CD14-positive monocyte (primary cell): Measurements from ENCODE around the gene MORN1. TPM values are rescaled to one million over a fixed set of nuclear protein-coding genes. Genes with fewer than 3 reads are reported as not detected.

Experiments
- DNase-seq, 3 donors: peaks; one replicate each; pipeline ENCODE4 v3.0.0-alpha.2; 2011 to 2022
- H2AFZ ChIP-seq: 2 replicates; pipeline ENCODE4 v1.6.0; 2012; ENCODE audit warnings: mild to moderate bottlenecking, low read depth, low read length, inconsistent platforms; ENCODE audit not compliant: insufficient read depth, poor library complexity, severe bottlenecking
- H3K27ac ChIP-seq, 2 donors: 1 replicate in 1 of 2; 2 replicates in 1 of 2; pipeline ENCODE4 v1.5.1; 2012 to 2013; ENCODE audit warnings: low read length in 2 of 2, control low read depth in 1 of 2, inconsistent platforms in 1 of 2, low read depth in 1 of 2, mild to moderate bottlenecking in 1 of 2
- H3K27me3 ChIP-seq, 2 donors: one replicate each; pipeline versions ENCODE4 v1.6.0 to v1.6.1; 2011 to 2013; ENCODE audit warnings: low read length in 2 of 2; ENCODE audit not compliant: control insufficient read depth in 2 of 2, insufficient read depth in 2 of 2
- H3K36me3 ChIP-seq, 2 donors: replicated peaks in 1 of 2; 1 replicate in 1 of 2; 2 replicates in 1 of 2; pipeline versions ENCODE4 v1.5.1 to v1.6.1; 2012 to 2013; ENCODE audit warnings: low read length in 2 of 2, control low read depth in 1 of 2, inconsistent platforms in 1 of 2, mild to moderate bottlenecking in 1 of 2; ENCODE audit not compliant: insufficient read depth in 2 of 2, control insufficient read depth in 1 of 2
- H3K4me1 ChIP-seq, 2 donors: 1 replicate in 1 of 2; 2 replicates in 1 of 2; pipeline versions ENCODE4 v1.5.1 to v1.6.1; 2012 to 2013; ENCODE audit warnings: low read length in 2 of 2, control low read depth in 1 of 2, inconsistent platforms in 1 of 2, mild to moderate bottlenecking in 1 of 2, moderate library complexity in 1 of 2; ENCODE audit not compliant: insufficient read depth in 2 of 2, control insufficient read depth in 1 of 2
- H3K4me2 ChIP-seq: replicated peaks from 2 replicates; pipeline ENCODE3; 2012; ENCODE audit warnings: low read length, moderate library complexity, mild to moderate bottlenecking; ENCODE audit not compliant: poor library complexity, severe bottlenecking; ENCODE audit errors: extremely low read depth
- H3K4me3 ChIP-seq, 3 experiments: fragments of 200-600 bp in 1 of 3; sonication (generic) in 1 of 3; replicated peaks in 1 of 3; 1 replicate in 2 of 3; 2 replicates in 1 of 3; pipeline ENCODE4 v1.5.1; 2011 to 2013; ENCODE audit warnings: low read length in 3 of 3, mild to moderate bottlenecking in 3 of 3, control low read depth in 2 of 3, low read depth in 2 of 3, inconsistent platforms in 1 of 3, moderate library complexity in 1 of 3
- H3K79me2 ChIP-seq: 2 replicates; pipeline ENCODE4 v1.6.0; 2012; ENCODE audit warnings: mild to moderate bottlenecking, control low read depth, inconsistent platforms, low read length, moderate library complexity; ENCODE audit not compliant: insufficient read depth
- H3K9ac ChIP-seq: 2 replicates; pipeline ENCODE4 v1.6.0; 2017; ENCODE audit warnings: low read length, mild to moderate bottlenecking; ENCODE audit not compliant: insufficient read depth, poor library complexity, severe bottlenecking
- H3K9me3 ChIP-seq, 2 donors: replicated peaks in 1 of 2; 1 replicate in 1 of 2; 2 replicates in 1 of 2; pipeline versions ENCODE4 v1.5.1 to v1.6.1; 2012 to 2013; ENCODE audit warnings: low read length in 2 of 2, control low read depth in 1 of 2; ENCODE audit not compliant: control insufficient read depth in 1 of 2, insufficient read depth in 1 of 2
- H4K20me1 ChIP-seq: 2 replicates; pipeline ENCODE4 v1.6.0; 2012; ENCODE audit warnings: mild to moderate bottlenecking, low read length, control low read depth, moderate library complexity; ENCODE audit not compliant: insufficient read depth
- H3K27ac Mint-ChIP-seq, 7 donors: one replicate each; pipeline ENCODE4 v1.8.0; 2020; ENCODE audit warnings: mild to moderate bottlenecking in 7 of 7, mixed read lengths in 7 of 7, moderate library complexity in 6 of 7, inconsistent platforms in 2 of 7
- H3K27me3 Mint-ChIP-seq, 3 donors: one replicate each; pipeline ENCODE4 v1.8.0; 2021 to 2022; ENCODE audit warnings: low read depth in 3 of 3, mild to moderate bottlenecking in 3 of 3, mixed read lengths in 3 of 3, moderate library complexity in 3 of 3, inconsistent platforms in 1 of 3
- H3K36me3 Mint-ChIP-seq, 2 donors: one replicate each; pipeline ENCODE4 v1.8.0; 2020; ENCODE audit warnings: mixed read lengths in 2 of 2, inconsistent platforms in 1 of 2, mild to moderate bottlenecking in 1 of 2
- H3K4me1 Mint-ChIP-seq: one replicate; pipeline ENCODE4 v1.8.0; 2020; ENCODE audit warnings: mild to moderate bottlenecking, mixed read lengths
- H3K4me3 Mint-ChIP-seq, 2 donors: one replicate each; pipeline ENCODE4 v1.8.0; 2020; ENCODE audit warnings: mild to moderate bottlenecking in 2 of 2, mixed read lengths in 2 of 2, moderate library complexity in 1 of 2
- H3K9me3 Mint-ChIP-seq, 7 donors: one replicate each; pipeline ENCODE4 v1.8.0; 2020 to 2022; ENCODE audit warnings: mixed read lengths in 7 of 7, mild to moderate bottlenecking in 6 of 7, moderate library complexity in 6 of 7, inconsistent platforms in 2 of 7
- WGBS: methylation state at CpG from one replicate; pipeline ENCODE4 v1.1.5; 2013; ENCODE audit warnings: missing lambda C conversion rate; ENCODE audit not compliant: insufficient coverage; 5-methylcytosine and 5-hydroxymethylcytosine counted together
- intact Hi-C, 2 donors: fragments of 100-400 bp; cut with micrococcal nuclease; formaldehyde crosslinking; loops; one replicate each; pipeline versions ENCODE4 v1.15.0 to v1.15.1; 2023
- polyA plus RNA-seq, 3 donors: library from polyadenylated mRNA; depleted of rRNA in 1 of 3; unstranded in 2 of 3; stranded (reverse) in 1 of 3; fragments of 300-500 nt in 2 of 3; fragments of >200 nt in 1 of 3; fragmentation: Illumina TruSeq in 2 of 3; gene quantifications; 1 replicate in 2 of 3; 2 replicates in 1 of 3; pipeline ENCODE4 v1.2.3, GENCODE V29; 2012 to 2021
- TF ChIP-seq, protein P1 (sequence below): fragments of 200-600 bp; IDR thresholded peaks from one replicate; pipeline ENCODE4 v1.8.0; 2022; ENCODE audit warnings: antibody characterized with exemption, mild to moderate bottlenecking

The MORN1 gene
- polyA plus RNA-seq, 3 donors: 1.5 to 3.0 (median 1.7) TPM

DNA sequence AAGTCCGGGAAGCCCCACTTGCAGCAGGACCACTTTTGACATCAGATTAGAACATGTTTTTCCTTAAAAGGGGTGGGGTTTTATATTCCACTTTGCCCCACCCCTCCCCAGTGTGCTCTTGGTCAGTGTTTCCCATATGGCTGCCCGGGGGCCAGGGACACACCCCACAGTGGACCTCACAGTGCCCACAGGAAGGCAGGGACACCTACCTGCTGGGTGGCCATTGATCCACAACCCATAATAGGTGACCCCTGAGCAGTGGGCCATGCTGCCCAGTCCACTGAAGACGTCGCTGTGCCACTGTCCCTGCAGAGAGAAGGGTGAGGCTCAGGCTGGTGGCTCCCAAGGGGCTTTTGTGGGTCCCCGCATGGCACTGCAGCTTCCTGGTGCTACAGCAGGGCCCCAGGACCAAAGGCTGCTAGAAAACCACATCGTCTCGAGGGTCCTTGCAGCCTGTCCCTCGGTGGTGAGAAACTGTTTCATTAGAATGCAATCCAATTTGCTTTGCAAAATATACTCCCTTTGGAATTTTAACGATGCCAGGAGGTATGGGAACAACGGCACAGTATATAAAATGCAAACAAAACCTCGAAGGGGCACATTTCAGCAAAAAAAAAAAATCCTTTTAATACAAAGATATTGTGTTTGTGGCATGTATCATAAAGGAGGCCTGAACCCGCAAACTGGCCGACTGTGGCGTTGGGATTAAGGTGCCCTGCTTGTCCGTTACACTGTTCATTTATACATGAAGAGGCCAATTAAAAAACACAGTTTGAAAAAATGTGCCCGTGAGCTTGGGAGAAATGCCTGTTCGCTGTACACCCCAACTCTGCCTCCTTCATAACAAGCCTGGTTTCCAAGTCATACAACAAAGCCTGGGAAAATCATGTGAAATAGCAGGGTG lies 16.9 kb downstream of the MORN1 start:
- no peak for DNase-seq
- no peaks in the 10 kb centered on the region for H3K79me2 ChIP-seq
- peaks cover 0 to 1% (median 0%) of the 10 kb centered on the region in 3 donors for H3K27me3 Mint-ChIP-seq
- no peak overlapping the region for H3K4me3 ChIP-seq
- no peaks in the 10 kb centered on the region for H4K20me1 ChIP-seq
- H3K9me3 Mint-ChIP-seq: peaks cover 0 to 5% (median 0%) of the 10 kb centered on the region in 7 donors
- no peak overlapping the region for H3K27ac ChIP-seq
- no peak overlapping the region for H2AFZ ChIP-seq
- H3K36me3 ChIP-seq: no peaks in the 10 kb centered on the region
- no peak overlapping the region for H3K9ac ChIP-seq
- TF ChIP-seq, protein P1, sequence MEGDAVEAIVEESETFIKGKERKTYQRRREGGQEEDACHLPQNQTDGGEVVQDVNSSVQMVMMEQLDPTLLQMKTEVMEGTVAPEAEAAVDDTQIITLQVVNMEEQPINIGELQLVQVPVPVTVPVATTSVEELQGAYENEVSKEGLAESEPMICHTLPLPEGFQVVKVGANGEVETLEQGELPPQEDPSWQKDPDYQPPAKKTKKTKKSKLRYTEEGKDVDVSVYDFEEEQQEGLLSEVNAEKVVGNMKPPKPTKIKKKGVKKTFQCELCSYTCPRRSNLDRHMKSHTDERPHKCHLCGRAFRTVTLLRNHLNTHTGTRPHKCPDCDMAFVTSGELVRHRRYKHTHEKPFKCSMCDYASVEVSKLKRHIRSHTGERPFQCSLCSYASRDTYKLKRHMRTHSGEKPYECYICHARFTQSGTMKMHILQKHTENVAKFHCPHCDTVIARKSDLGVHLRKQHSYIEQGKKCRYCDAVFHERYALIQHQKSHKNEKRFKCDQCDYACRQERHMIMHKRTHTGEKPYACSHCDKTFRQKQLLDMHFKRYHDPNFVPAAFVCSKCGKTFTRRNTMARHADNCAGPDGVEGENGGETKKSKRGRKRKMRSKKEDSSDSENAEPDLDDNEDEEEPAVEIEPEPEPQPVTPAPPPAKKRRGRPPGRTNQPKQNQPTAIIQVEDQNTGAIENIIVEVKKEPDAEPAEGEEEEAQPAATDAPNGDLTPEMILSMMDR: no peak
- H3K27ac Mint-ChIP-seq: no peak overlapping the region
- intact Hi-C loops: loop anchor here in 1 of 2 donors (5.0 kb wide), 1 partner anchor 47 kb away; no protein-coding TSS in a partner anchor
- no peak overlapping the region for H3K4me3 Mint-ChIP-seq
- H3K4me2 ChIP-seq: no peak overlapping the region
- H3K9me3 ChIP-seq: no peaks in the 10 kb centered on the region
- no peaks in the 10 kb centered on the region for H3K36me3 Mint-ChIP-seq
- no peaks in the 10 kb centered on the region for H3K27me3 ChIP-seq
- peaks cover 0 to under 1% of the 10 kb centered on the region in 2 donors for H3K4me1 ChIP-seq
- 98% methylated on average over 4 of the region's 17 CpGs for WGBS
- H3K4me1 Mint-ChIP-seq: peaks cover 6% of the 10 kb centered on the region

DNA sequence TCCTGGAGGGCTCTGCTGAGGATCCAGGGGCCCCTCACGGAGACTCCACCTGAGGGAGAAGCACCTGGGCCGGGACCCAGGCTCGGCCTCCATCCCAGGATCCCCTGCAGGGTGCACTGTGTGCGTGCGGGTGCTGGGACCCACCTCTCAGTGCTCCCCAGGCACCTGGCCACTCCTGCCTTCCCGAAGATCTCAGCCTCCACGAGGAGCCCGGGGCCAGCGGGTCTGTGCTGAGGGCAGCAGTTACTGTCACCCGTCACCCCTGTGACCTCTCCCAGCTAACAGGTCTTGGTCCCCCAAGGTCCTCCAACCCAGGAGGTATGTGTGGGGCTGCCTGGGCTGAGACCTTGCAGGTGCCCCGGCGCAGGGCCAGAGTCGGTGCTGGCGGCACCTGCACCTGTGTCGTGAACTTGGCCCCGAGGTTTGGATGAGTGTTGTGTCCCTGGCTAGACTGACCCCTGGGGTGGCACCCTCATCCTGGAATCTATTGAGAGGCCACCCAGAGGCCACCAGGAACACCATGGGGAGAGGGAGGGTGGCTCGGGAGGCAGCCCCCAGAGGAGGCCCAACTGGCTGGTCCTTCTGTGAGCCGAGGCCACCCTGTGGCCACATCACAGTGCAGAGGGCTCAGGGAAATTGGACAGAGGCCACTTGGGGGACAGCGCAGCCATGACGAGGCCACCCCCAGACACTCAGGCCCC lies 17.7 kb downstream of the MORN1 start:
- Histone ChIP-seq H3K27ac (no peak overlapping the region), H3K36me3 (no peaks in the 10 kb centered on the region), H2AFZ (no peak overlapping the region), H3K79me2 (no peaks in the 10 kb centered on the region), H4K20me1 (no peaks in the 10 kb centered on the region), H3K9ac (no peak overlapping the region), H3K4me2 (no peak overlapping the region), H3K9me3 (no peaks in the 10 kb centered on the region), H3K4me3 (no peak overlapping the region), H3K4me1 (no peaks in the 10 kb centered on the region), H3K27me3 (no peaks in the 10 kb centered on the region)
- no peak for DNase-seq
- peaks cover 0 to 3% (median 0%) of the 10 kb centered on the region in 7 donors for H3K9me3 Mint-ChIP-seq
- intact Hi-C loops: loop anchor here in 1 of 2 donors (5.0 kb wide), 1 partner anchor 46 kb away; no protein-coding TSS in a partner anchor
- TF ChIP-seq, protein P1: no peak
- no peaks in the 10 kb centered on the region for H3K36me3 Mint-ChIP-seq
- no peak overlapping the region for H3K4me3 Mint-ChIP-seq
- H3K27me3 Mint-ChIP-seq: peaks cover 0 to 1% (median 0%) of the 10 kb centered on the region in 3 donors
- H3K27ac Mint-ChIP-seq: no peak overlapping the region
- H3K4me1 Mint-ChIP-seq: no peaks in the 10 kb centered on the region
- 94% methylated on average over 17 of the region's 20 CpGs for WGBS
